Osteocyte (in vitro differentiated cells): Measurements from ENCODE around the gene PRRC2B. TPM values are rescaled to one million over a fixed set of nuclear protein-coding genes. Genes with fewer than 3 reads are reported as not detected.

Experiments used
- DNase-seq: peaks from one replicate; pipeline ENCODE4 v3.0.0; 2021; ENCODE audit warnings: mixed read lengths; ENCODE audit not compliant: unreplicated experiment; ENCODE audit errors: extremely low spot score
- H3K27ac Mint-ChIP-seq: one replicate; pipeline ENCODE4 v1.8.0; 2021; ENCODE audit warnings: mild to moderate bottlenecking, mixed read lengths; ENCODE audit not compliant: unreplicated experiment
- H3K27me3 Mint-ChIP-seq: one replicate; pipeline ENCODE4 v1.8.0; 2021; ENCODE audit warnings: mixed read lengths; ENCODE audit not compliant: unreplicated experiment
- H3K36me3 Mint-ChIP-seq: one replicate; pipeline ENCODE4 v1.8.0; 2021; ENCODE audit warnings: mixed read lengths; ENCODE audit not compliant: unreplicated experiment
- H3K4me1 Mint-ChIP-seq: one replicate; pipeline ENCODE4 v1.8.0; 2021; ENCODE audit warnings: mixed read lengths; ENCODE audit not compliant: unreplicated experiment
- H3K4me3 Mint-ChIP-seq: one replicate; pipeline ENCODE4 v1.8.0; 2021; ENCODE audit warnings: mild to moderate bottlenecking, moderate library complexity, mixed read lengths; ENCODE audit not compliant: unreplicated experiment
- H3K9me3 Mint-ChIP-seq: one replicate; pipeline ENCODE4 v1.8.0; 2021; ENCODE audit warnings: mixed read lengths; ENCODE audit not compliant: unreplicated experiment
- CTCF ChIP-seq: fragments of 200-600 bp; sonication (generic); IDR thresholded peaks from 2 replicates; pipeline ENCODE4 v1.5.0; 2021; ENCODE audit warnings: antibody characterized with exemption, mild to moderate bottlenecking, moderate library complexity
- total RNA-seq: library from RNA; stranded (reverse); gene quantifications from 2 replicates; pipeline ENCODE4 v1.2.1, GENCODE V29; 2021

PRRC2B gene
- total RNA-seq, 1 donor from 2014 or later, result 290 TPM

GRCh38 chr9:131464354-131465000, 70.6 kb downstream of the PRRC2B start:
- Mint-ChIP-seq H3K9me3 (no peaks in the 10 kb centered on the region), H3K4me1 (no peaks in the 10 kb centered on the region), H3K27ac (no peak overlapping the region), H3K36me3 (peaks cover 54% of the 10 kb centered on the region), H3K4me3 (no peak overlapping the region), H3K27me3 (no peaks in the 10 kb centered on the region)
- TF ChIP-seq CTCF, result no peak
- no peak for DNase-seq

GRCh38 chr9:131465401-131465800, 71.5 kb downstream of the PRRC2B start:
- no peak overlapping the region for H3K4me3 Mint-ChIP-seq
- no peaks in the 10 kb centered on the region for H3K27me3 Mint-ChIP-seq
- DNase-seq, result no peak
- no peaks in the 10 kb centered on the region for H3K9me3 Mint-ChIP-seq
- H3K27ac Mint-ChIP-seq, result no peak overlapping the region
- H3K36me3 Mint-ChIP-seq, result peaks cover 55% of the 10 kb centered on the region
- H3K4me1 Mint-ChIP-seq, result no peaks in the 10 kb centered on the region
- no peak for TF ChIP-seq CTCF

- no peak overlapping the region for H3K27ac Mint-ChIP-seq
- H3K4me1 Mint-ChIP-seq, result no peaks in the 10 kb centered on the region
- H3K9me3 Mint-ChIP-seq, result no peaks in the 10 kb centered on the region
- no peak for TF ChIP-seq CTCF
- H3K36me3 Mint-ChIP-seq, result peaks cover 59% of the 10 kb centered on the region
- no peaks in the 10 kb centered on the region for H3K27me3 Mint-ChIP-seq
- H3K4me3 Mint-ChIP-seq, result no peak overlapping the region
- DNase-seq, result no peak
These were observed 73.5 kb downstream of the PRRC2B start for GRCh38 chr9:131467214-131467935.

- no peak for DNase-seq
- H3K36me3 Mint-ChIP-seq, result peaks cover 63% of the 10 kb centered on the region
- H3K9me3 Mint-ChIP-seq, result no peaks in the 10 kb centered on the region
- no peak for TF ChIP-seq CTCF
- H3K27me3 Mint-ChIP-seq, result no peaks in the 10 kb centered on the region
- H3K4me3 Mint-ChIP-seq, result no peak overlapping the region
- no peak overlapping the region for H3K27ac Mint-ChIP-seq
- no peaks in the 10 kb centered on the region for H3K4me1 Mint-ChIP-seq
These were observed 74.1 kb downstream of the PRRC2B start for GRCh38 chr9:131468031-131468430.

GRCh38 chr9:131469356-131469755, 75.5 kb downstream of the PRRC2B start:
- H3K27me3 Mint-ChIP-seq, result no peaks in the 10 kb centered on the region
- no peak overlapping the region for H3K27ac Mint-ChIP-seq
- DNase-seq, result no peak
- no peak overlapping the region for H3K4me3 Mint-ChIP-seq
- no peaks in the 10 kb centered on the region for H3K9me3 Mint-ChIP-seq
- no peaks in the 10 kb centered on the region for H3K4me1 Mint-ChIP-seq
- TF ChIP-seq CTCF, result no peak
- H3K36me3 Mint-ChIP-seq, result peaks cover 67% of the 10 kb centered on the region
